ENCODE results near the gene BRSK2.

Gene BRSK2

DNA sequence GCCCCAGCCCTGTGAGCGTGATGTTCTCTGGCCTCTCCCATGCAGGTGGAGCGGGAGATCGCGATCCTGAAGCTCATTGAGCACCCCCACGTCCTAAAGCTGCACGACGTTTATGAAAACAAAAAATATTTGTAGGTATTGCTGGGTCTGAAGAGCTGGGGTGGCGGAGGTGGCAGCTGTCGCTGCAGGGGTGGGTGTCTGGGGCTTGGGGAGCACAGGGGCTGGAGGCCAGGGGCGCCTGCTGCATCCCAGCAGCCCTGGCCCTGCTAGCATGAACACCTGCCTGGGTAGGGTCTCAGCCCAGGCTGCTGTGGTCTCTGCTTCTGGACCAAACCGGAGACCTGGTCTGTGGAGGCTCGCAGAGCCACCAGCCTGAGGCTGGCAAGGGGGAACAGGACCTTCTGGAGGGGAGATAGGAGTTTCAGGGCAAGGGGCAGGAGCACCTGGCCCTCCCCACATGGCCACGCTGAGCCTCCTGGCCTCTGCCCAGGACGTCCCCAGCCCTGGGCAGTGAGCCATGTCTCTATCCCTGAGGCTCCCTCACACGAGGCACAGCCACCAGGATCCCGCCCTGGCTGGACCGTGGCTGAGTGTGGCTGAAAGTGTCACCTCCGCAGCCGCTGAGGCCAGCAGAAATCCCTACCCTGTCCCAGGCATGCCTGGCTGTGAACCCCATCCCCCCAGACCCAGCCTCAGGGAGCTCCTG, 48.7 kb downstream of the BRSK2 start:
- DNase-seq, result no peak

DNA sequence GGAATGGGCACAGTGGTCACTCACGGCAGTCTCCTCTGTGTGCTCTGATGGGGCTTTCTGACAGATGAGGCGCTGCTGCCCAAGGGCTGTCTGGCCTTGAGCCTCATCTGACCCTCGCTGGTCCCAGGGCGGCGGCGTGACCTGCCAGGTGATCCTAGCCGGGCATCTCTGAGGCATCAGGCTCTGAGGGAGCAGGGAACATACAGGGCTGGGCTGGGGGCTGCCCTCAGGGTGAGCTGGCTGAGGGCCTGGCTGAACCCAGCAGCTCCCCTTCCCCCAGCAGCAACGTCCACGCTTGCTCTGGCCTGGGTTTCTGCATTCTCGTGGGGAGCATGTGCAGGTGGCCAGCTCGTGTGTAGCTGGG, 49.2 kb downstream of the BRSK2 start:
- DNase-seq, result no peak

DNA sequence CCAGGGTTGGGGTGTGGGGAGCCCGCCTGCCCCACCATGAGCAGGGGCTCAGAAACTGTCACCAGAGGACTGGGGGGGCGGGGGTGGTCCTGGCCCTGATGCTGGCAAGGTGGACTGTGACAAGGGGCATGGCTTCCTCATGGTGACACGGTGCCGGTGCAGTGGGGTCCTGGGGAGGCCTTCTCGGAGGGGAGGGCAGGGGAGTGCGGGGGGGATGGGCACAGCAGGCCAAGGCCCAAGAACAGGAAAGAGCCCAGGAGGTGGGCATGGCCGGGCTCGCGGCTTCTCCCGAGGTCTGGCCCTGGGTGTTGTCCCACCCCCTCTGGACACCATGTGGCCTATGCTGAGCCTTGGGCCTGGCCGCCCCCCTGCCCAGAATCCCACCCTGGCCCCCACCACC, 49.6 kb downstream of the BRSK2 start:
- DNase-seq, result no peak

DNA sequence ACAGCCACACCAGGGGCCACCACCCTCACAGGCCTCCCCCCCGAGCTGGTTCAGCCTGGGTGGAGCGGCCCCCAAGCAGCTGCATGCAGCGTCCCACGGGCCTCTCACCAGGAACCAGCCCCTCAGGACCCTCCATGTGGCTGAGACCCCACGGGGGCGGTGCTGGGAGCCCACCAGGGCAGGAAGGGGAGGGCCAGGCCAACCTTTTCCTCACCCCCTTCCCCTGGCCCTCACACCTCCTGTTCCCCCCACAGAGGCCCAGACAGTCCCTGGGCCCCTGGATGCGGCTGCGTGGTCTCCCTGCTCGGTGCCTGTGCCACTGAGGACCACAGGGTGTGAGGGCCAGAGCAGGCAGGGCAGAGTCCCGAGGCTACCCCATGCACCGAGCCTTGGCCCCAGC, 50.3 kb downstream of the BRSK2 start:
- no peak for DNase-seq

DNA sequence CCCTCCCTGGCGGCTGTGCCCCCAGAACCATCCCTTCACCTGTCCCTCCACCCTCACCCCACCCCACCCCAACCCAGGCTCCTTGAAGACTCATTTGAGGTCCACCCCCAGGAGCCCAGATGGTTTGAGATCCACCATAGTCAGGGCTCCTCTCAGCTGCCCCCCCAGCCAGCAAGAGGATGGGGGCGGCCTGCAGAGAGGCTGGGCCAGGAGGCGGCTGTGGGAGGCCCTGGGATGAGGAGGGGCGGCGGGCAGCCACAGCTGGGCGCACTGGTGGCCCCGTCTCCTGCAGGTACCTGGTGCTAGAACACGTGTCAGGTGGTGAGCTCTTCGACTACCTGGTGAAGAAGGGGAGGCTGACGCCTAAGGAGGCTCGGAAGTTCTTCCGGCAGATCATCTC, 50.8 kb downstream of the BRSK2 start:
- no peak for DNase-seq

DNA sequence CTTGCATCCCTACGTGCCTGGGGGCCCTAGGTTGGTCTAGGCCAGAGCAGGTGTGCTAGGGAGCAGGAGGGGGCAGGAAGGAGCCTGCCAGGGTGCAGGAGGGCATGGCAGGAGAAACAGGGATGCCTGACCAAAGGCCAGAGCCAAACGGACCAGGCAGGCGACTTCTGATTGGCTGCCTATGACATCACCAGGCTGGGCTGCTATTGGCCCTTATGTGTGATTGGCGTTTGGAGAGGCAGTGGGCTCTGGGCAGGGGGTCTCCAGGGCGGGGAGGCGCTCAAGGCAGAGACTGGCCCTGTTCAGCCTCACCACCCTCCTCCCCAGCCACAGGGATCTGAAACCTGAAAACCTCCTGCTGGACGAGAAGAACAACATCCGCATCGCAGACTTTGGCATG, 52.4 kb downstream of the BRSK2 start:
- no peak for DNase-seq

DNA sequence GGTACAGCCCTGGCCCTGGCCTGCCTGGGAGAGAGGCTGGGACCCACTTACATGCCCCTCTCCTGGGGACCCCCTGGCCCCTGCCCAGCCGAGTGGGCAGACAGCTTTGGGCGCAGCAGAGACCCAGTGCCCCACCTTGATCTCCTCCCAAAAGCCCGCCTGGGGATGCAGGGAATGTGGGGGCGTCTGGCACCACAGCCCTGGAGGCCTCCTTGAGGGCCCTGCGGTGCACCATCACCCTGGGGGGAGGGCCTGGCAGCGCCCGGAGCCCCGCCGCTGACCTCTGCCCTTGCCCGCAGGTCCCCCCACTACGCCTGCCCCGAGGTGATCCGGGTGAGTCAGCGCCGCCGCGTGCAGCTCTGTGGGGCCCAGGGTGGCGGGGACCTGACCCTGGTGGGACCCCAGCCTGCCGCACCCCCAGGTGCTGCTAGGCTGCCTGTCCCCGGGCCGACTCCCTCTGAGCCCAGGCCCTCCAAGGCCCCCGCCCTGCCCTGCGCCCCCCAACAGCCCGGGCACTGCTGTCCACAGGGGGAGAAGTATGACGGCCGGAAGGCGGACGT, 53.2 kb downstream of the BRSK2 start:
- no peak for DNase-seq

DNA sequence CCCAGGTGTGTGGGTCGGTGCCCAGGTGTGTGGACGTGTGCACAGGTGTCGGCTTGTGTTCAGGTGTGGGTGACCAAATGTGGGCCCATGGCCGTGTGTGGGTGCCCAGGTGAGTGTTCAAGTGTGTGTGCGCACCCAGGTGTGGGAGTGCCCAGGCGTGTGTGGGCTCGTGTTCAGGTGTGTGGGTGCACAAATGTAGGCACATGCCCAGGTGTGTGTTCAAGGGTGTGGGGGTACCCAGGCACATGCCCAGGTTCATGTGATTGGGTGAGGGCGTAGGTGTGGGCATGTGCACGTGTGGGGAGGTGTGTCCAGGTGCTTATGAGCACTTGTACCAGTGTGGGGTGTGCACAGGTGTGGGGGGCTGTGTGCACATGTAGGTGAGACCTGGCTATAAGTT, 54.0 kb downstream of the BRSK2 start:
- no peak for DNase-seq

DNA sequence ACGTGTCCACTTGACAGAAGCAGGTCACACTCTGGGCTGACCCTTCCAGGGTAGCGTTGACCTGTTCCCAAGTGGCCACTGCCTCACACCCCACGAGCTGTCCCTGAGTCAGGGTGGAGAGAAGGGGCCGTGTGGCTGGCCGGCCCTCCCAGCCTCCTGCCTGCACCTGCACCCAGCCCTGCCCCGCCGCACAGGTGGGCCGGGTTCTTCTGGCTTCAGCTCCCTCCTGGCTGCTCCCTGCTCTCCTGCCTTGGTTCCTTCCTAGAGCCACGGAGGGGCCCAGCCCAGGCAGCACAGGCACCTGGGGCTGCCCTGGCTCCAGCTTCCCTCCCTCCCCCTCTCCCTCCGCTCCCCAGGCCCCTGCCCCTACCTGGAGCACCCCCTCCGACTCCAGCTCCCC, 54.6 kb downstream of the BRSK2 start:
- no peak for DNase-seq

DNA sequence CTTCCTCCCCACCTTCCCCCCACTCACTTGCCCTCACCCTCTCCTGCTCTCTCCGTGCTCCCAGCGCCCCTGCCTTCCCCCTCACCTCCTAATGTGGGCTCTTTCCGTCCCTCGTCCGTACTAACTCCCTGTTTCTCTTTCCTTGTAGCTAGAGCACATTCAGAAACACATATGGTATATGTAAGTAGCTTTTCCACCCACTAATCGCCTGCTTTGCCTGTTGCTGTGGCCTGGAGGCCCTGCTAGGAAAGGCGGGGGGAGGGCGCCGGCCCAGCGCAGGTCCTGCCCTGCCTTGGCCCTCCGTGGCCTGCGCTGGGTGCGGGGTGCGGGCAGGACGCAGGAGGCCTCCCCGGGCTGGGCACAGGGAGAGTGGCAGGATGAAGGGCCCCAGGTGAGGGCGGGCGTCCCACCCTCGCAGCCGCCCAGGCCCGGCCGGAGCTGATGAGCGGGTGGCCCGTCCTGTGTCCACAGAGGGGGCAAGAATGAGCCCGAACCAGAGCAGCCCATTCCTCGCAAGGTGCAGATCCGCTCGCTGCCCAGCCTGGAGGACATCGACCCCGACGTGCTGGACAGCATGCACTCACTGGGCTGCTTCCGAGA, 55.2 kb downstream of the BRSK2 start:
- no peak for DNase-seq

DNA sequence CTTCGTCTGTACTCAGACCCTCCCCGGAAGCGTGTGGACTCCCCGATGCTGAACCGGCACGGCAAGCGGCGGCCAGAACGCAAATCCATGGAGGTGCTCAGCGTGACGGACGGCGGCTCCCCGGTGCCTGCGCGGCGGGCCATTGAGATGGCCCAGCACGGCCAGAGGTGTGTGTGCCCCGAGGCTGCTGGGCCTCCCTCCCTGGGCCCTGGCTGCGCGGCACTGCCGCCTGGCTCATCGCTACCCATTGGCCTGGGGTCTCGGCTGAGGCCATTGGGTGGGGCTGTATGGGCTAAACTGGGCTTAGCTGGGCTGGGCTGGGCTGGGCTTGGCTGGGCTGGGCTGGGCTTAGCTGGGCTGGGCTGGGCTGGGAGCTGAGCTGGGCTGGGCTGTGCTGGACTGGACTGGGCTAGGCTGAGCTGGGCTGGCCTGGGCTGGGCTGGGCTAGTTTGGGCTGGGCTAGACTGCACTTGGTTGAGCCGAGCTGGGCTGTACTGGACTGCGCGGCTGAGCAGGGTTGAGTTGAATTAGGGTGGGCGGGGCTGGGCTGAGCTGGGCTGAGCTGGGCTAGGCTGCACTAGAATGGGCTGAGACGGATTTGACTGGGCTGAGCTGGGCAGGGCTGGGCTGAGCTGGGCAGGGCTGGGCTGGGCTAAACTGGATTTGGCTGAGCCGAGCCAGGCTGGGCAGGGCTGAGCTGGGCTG, 56.2 kb downstream of the BRSK2 start:
- DNase-seq, result no peak

DNA sequence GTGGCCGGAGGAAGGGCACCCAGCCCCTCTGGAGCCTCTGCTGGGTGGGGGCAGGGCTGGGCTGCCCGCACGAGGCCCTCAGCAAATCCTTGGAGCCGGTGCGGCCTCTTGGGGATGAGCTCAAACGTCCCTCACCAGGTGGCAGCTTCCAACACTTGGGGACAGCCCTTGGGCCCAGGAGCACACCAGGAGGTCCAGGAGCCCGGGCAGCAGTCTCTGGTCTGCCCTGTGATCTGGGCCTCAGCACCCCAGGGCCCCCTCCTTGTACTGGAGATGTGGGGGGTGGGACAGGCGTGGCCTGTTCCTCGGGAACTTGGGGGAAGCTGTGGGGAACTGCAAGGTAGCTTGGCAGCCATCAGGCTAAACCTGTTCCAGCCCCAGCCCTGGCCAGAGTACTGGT, 56.9 kb downstream of the BRSK2 start:
- no peak for DNase-seq

DNA sequence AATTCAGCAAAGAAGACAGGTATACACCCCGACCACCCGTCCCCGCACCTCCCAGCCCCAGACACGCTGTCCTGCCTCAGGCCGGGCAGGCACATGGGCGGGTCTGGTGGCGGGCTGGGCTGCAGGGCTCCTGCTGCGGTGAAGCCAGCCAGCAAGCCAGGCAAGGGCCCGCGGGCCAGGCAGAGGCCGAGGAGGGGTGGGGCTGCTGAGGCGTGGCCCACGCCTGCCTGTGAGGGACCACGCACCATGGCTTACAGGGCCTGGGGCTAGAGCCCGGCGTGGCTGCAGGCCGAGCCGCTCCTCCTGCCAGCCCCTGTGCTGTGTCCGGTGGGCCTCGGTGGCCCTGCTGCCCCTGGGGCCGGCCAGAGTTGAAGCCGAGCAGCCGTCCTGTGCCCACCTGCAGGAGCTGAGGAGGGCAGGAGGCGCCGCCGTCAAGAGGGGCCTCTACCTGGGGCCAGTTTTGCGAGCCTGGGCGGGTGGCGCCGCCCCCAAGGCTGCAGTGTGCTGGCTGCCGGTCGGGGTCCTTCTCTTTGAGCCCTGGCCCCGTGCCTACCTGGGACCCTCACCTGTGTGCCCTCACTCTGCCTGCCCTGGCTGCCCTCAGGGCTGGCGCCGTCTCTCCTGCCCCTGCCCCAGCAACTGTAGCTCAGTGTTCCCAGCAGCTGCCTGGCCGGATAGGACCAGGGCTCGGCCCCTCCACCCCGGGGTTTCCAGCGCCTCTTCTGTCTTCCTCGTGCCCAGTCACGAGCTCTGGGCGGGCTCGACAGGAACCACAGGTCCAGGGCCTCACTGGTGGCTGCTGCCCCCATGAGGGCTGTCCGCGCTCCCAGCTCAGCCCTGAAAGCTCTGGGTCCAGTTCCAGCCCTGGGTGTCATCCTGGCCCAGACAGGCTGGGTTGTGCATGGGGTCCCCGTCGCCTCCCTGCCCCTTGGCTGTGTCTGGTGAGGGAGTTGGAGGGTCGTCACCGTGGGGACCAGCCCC, 58.4 kb downstream of the BRSK2 start:
- no peak for DNase-seq

DNA sequence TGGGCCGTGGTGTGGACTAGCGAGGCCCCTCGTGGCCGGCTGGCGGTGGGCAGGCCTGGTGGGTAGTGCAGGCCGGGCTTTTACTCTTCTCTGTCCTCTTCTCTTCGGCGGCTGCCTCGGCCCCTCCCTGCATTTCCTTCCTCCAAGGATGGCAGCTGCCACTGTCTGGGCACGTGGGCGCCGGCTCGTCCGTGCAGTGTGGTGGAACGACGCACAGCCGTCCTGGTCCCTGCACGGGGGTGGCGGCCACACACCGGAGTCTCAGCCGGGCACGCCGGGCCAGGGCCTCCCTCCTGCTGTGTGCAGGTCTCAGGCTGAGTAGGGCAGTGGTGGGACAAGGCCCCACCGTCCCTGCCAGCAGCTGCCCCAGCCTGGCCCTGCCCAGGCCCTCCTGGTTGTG, 59.1 kb downstream of the BRSK2 start:
- no peak for DNase-seq

DNA sequence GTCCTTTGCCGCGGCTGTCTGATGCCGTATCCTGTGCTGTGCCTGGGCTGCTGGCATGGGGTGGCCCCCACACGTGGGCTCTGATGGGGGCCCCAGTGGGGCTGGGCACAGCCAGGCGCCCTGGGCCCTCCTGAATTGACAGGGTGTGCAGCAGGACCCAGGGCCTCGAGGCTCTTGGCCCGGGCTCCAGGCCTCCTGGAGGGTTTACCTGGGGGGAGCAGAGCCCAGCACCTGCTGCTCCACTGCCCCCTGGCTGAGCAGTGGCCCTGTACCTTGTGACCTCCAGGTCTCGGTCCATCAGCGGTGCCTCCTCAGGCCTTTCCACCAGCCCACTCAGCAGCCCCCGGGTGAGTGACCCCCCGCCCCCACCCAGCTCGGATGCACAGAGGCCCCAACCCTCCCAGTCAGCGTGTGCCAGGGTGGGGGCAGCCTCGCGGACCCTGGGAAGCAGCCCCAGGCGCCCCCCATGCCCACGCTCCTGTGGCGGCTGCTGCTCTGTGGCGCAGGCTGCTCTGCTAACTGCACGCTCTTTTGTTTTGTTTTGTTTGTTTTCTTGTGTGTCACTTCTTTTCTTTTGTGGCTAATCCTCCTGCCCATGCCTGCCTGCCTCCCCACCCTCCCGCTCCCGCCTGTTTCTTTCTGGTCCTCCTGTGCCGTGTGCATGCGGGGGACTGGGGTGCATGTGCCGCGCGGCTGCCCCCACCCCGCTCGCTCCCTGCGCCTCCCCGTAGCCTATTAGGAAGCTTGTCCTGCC, 59.9 kb downstream of the BRSK2 start:
- no peak for DNase-seq

DNA sequence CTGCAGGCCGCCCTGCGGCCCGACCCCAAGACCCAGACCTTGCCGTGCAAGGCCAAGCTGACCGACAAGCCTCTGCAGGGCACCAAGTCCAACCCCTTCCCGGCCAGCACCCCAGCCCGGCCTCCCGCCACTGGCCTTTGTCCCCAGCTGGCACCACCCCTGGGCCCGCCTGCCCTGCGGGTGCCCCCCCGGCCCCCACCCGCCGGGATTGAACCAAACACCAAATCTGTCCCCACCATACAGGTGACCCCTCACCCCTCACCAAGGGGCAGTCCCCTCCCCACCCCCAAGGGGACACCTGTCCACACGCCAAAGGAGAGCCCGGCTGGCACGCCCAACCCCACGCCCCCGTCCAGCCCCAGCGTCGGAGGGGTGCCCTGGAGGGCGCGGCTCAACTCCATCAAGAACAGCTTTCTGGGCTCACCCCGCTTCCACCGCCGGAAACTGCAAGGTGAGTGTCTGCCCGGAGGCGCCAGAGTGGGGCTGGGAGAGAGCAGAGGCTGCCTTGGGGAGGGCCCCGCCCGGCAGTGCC, 60.7 kb downstream of the BRSK2 start:
- DNase-seq, result no peak

DNA sequence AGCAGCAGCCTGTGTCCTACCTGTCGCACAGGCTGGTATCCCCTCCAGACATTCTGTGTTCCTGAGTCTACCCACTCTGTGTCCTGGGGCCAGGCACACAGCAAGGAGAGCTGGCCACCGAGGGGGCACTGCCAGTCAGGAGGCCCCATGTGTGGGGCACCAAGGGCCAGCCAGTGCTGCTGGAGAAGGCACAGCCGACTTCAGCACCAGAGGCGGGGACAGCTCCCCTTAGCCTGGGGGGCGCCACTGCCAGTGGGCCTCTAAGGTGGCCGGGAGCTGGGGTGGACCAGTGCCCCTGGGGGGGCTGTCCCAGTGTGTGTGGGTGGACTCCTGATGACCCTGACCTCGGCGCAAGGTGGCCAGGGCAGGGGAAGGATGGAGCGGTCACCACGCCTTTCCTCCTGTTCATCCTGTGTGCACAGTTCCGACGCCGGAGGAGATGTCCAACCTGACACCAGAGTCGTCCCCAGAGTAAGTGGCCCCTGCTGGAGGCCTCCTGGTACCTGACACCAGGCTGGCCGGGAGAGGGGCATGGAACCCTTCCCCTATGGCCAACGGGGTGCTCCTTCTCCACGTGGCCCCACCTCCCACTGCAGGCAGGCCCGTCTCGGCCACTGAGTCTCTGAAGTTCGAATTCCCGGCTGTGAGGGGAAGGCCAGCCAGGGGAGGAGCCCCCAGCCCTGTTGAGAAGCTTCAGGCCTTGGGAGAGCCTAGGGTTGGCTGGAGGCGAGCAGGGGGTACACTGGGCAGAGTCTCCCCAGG, 61.4 kb downstream of the BRSK2 start:
- no peak for DNase-seq

DNA sequence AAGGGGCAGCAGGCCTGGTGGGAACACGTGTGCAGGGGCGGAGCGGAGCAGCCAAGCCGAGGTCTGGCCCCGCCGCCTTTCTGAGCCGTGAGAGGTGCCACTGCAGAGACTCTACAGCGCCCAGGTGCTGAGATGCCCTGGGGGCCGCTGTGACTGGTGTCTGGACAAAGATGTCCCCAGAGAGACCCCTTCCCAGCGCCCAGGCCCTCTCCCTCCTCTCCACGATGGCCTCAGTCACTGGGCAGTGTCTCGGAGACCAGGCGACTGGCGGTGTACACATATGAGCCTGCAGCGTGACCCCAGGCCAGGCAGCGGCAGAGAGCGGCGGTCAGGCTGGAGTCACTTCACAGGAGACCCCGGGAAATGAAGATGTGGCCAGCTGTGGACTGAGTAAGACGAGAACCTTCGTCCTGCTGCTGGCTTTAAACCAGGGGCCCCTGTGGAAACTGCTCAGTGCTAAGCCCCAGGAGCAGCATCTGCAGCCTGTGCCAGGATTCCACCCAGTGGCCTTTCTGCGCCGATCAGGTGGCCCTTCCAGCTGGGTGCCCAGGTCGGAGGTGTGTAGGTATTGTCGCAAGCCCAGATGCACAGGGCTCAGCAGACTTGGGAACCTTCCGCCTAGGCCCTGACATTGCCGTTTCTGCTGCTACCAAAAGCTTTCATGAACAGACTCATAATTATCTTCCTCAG, 62.2 kb downstream of the BRSK2 start:
- DNase-seq, result no peak

DNA sequence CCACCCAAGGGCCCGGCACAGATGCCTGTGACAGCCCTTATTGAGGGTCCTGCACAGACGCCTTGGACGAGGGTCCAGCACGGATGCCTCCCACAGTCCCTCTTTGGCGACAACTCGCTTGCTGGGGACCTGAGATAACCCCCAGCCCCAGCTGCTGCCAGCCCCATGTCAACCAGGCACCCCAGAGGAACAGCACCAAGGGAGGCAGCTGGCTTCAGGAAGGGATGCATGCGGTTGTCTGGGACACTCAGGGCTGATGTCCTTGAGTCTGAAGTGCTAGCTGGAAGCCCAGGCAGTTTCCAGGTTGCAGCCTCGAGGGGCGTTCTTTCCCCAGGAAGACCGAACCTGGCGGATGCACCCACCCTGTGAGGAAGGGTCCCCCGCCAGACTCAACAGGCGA, 63.0 kb downstream of the BRSK2 start:
- DNase-seq, result no peak

DNA sequence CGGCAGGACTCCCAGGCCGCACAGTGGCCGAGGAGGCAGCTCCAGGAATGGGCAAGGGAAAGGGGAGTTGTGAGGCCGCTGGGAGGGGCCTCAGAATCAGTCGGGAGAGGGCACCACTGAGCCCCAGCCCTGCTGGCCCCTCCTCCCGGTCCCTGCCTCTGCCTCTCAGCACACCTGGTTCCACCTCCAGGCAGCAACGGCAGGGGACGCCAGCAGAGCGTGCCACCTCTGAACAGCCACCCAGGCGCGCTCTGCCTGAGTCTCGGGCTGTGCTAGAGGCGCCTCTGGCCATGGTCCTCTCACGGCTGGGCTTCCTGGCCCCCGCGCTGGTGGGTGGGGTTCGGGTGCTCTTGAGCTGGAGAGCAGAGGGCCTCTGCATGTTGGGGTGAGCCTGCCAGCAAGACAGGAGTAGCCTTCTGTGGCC, 63.9 kb downstream of the BRSK2 start:
- DNase-seq, result no peak

DNA sequence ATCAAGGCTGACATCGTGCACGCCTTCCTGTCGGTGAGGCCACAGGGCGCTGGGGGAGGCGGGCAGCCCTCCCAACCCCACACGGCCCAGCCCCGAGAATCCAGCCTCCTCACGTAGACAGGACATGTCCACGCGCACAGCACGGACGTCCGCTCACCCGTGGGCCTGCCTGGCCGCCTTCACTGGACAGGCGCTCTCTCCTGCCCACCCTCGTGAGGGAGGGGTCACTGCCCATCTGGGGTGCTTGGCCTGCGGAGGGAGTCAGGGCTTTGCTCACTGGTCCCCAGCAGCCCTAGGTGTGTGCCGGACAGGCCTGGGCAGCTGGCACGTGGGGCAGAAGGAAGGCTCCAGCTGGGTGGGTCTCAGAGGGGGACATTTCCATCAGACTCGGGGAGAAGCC, 64.8 kb downstream of the BRSK2 start:
- no peak for DNase-seq
